Trophoblast cell (in vitro differentiated cells and primary cell): ENCODE measurements around the gene RFX1.
"Not testable (repeated sequence)": the region's sequence is repeated elsewhere in the genome, so short reads cannot be mapped to it uniquely, and the experiment has no call there.

Experiments
- DNase-seq, 2 donors: peaks; one replicate each; pipeline ENCODE4 v3.0.0-alpha.2; 2016
- H2AFZ ChIP-seq: 2 replicates; pipeline ENCODE4 v1.6.1; 2013; ENCODE audit warnings: low read length, moderate library complexity, mild to moderate bottlenecking; ENCODE audit not compliant: insufficient read depth, poor library complexity
- H2AK5ac ChIP-seq: 2 replicates; pipeline ENCODE4 v1.6.1; 2013; ENCODE audit warnings: mild to moderate bottlenecking, low read length
- H2BK120ac ChIP-seq: 2 replicates; pipeline ENCODE4 v1.6.1; 2013; ENCODE audit warnings: low read length, mild to moderate bottlenecking, moderate library complexity; ENCODE audit not compliant: insufficient read depth, poor library complexity
- H2BK12ac ChIP-seq: 2 replicates; pipeline ENCODE4 v1.6.1; 2013; ENCODE audit warnings: mild to moderate bottlenecking, low read length, moderate library complexity
- H2BK5ac ChIP-seq: 2 replicates; pipeline ENCODE4 v1.6.1; 2013; ENCODE audit warnings: low read length, low read depth, moderate library complexity, mild to moderate bottlenecking; ENCODE audit not compliant: poor library complexity
- H3K14ac ChIP-seq: 2 replicates; pipeline ENCODE4 v1.6.1; 2013; ENCODE audit warnings: mild to moderate bottlenecking, low read length
- H3K18ac ChIP-seq: 2 replicates; pipeline ENCODE4 v1.6.1; 2013; ENCODE audit warnings: mild to moderate bottlenecking, low read length
- H3K23ac ChIP-seq: 2 replicates; pipeline ENCODE4 v1.6.1; 2013; ENCODE audit warnings: low read length
- H3K27ac ChIP-seq: 2 replicates; pipeline ENCODE4 v1.5.1; 2013; ENCODE audit warnings: low read depth, mild to moderate bottlenecking, inconsistent platforms, low read length, moderate library complexity
- H3K27me3 ChIP-seq: 2 replicates; pipeline ENCODE4 v1.6.1; 2013; ENCODE audit warnings: inconsistent platforms, mild to moderate bottlenecking, low read length, moderate library complexity; ENCODE audit not compliant: insufficient read depth
- H3K36me3 ChIP-seq, 2 experiments: 1 replicate in 1 of 2; 2 replicates in 1 of 2; pipeline ENCODE4 v1.6.1; 2013; ENCODE audit warnings: low read length in 2 of 2, mild to moderate bottlenecking in 2 of 2, moderate library complexity in 1 of 2; ENCODE audit not compliant: insufficient read depth in 2 of 2, control insufficient read depth in 1 of 2
- H3K4ac ChIP-seq: 2 replicates; pipeline ENCODE4 v1.6.1; 2013; ENCODE audit warnings: low read depth, mild to moderate bottlenecking, low read length, moderate library complexity
- H3K4me1 ChIP-seq, 2 experiments: 1 replicate in 1 of 2; 2 replicates in 1 of 2; pipeline ENCODE4 v1.6.1; 2013; ENCODE audit warnings: low read length in 2 of 2, mild to moderate bottlenecking in 2 of 2, moderate library complexity in 1 of 2; ENCODE audit not compliant: insufficient read depth in 2 of 2, control insufficient read depth in 1 of 2
- H3K4me2 ChIP-seq: 2 replicates; pipeline ENCODE4 v1.6.1; 2013; ENCODE audit warnings: inconsistent platforms, mild to moderate bottlenecking, low read length, moderate library complexity
- H3K4me3 ChIP-seq: 2 replicates; pipeline ENCODE4 v1.5.1; 2013; ENCODE audit warnings: mild to moderate bottlenecking, low read depth, low read length, inconsistent platforms
- H3K79me1 ChIP-seq: one replicate; pipeline ENCODE4 v1.6.1; 2013; ENCODE audit warnings: low read length
- H3K79me2 ChIP-seq: 2 replicates; pipeline ENCODE4 v1.6.1; 2013; ENCODE audit warnings: low read length, mild to moderate bottlenecking; ENCODE audit not compliant: control insufficient read depth, insufficient read depth, poor library complexity
- H3K9ac ChIP-seq: 2 replicates; pipeline ENCODE4 v1.6.1; 2013; ENCODE audit warnings: mild to moderate bottlenecking, low read length
- H3K9me3 ChIP-seq: 2 replicates; pipeline ENCODE4 v1.6.1; 2013; ENCODE audit warnings: low read depth, mild to moderate bottlenecking, control low read depth, inconsistent platforms, low read length; ENCODE audit not compliant: insufficient read depth
- H4K12ac ChIP-seq: 2 replicates; pipeline ENCODE4 v1.6.1; 2013; ENCODE audit warnings: low read depth, mild to moderate bottlenecking, low read length, moderate library complexity
- H4K8ac ChIP-seq: 2 replicates; pipeline ENCODE4 v1.6.1; 2013; ENCODE audit warnings: low read depth, mild to moderate bottlenecking, low read length, moderate library complexity
- H4K91ac ChIP-seq: one replicate; pipeline ENCODE4 v1.6.1; 2013; ENCODE audit warnings: low read depth, mild to moderate bottlenecking, low read length, moderate library complexity
- WGBS: extraction: QIAGEN DNeasy Blood & Tissue Kit; methylation state at CpG from one replicate; pipeline ENCODE4 v1.1.7; 2013; ENCODE audit warnings: missing lambda C conversion rate; ENCODE audit not compliant: insufficient read length, insufficient coverage; ENCODE audit errors: extremely low coverage; 5-methylcytosine and 5-hydroxymethylcytosine counted together

Gene RFX1

GRCh38 chr19:14042659-14043608, 36.8 kb upstream of the RFX1 start:
- not testable (repeated sequence) for H3K4ac ChIP-seq, H3K27me3 ChIP-seq, H3K23ac ChIP-seq, H3K36me3 ChIP-seq, H3K27ac ChIP-seq, H2BK5ac ChIP-seq, H3K14ac ChIP-seq, H3K9me3 ChIP-seq, H2BK12ac ChIP-seq, H3K4me3 ChIP-seq, H3K4me1 ChIP-seq, H2AK5ac ChIP-seq, H3K9ac ChIP-seq, H3K79me1 ChIP-seq, H3K18ac ChIP-seq, H3K4me2 ChIP-seq, H2BK120ac ChIP-seq, H4K12ac ChIP-seq, H2AFZ ChIP-seq, H3K79me2 ChIP-seq
- peak overlapping the region; percentile 6 for H4K8ac ChIP-seq
- H4K91ac ChIP-seq = peak overlapping the region; percentile 32
- DNase-seq = peak; percentile 80 to 81
- WGBS = no CpG with 5 or more reads among the region's 19 CpGs

GRCh38 chr19:14039181-14039580, 33.1 kb upstream of the RFX1 start:
- Histone ChIP-seq H3K14ac (no peak overlapping the region), H3K4me2 (no peak overlapping the region), H3K27ac (no peak overlapping the region), H3K27me3 (no peaks in the 10 kb centered on the region), H2BK5ac (no peak overlapping the region), H2AFZ (no peak overlapping the region), H3K9me3 (no peaks in the 10 kb centered on the region), H4K91ac (no peak overlapping the region), H2AK5ac (no peak overlapping the region), H3K23ac (no peak overlapping the region), H3K4me1 (no peaks in the 10 kb centered on the region), H3K36me3 (no peaks in the 10 kb centered on the region), H4K8ac (no peak overlapping the region), H3K18ac (no peak overlapping the region), H3K4ac (no peak overlapping the region), H2BK12ac (no peak overlapping the region), H2BK120ac (no peak overlapping the region), H4K12ac (no peak overlapping the region), H3K9ac (no peak overlapping the region), H3K79me2 (no peaks in the 10 kb centered on the region), H3K4me3 (no peak overlapping the region), H3K79me1 (no peaks in the 10 kb centered on the region)
- WGBS = no CpG with 5 or more reads among the region's 7 CpGs
- DNase-seq = no peak

- H4K8ac ChIP-seq = no peak overlapping the region
- H4K12ac ChIP-seq = no peak overlapping the region
- H3K9ac ChIP-seq = no peak overlapping the region
- H3K18ac ChIP-seq = no peak overlapping the region
- no peak overlapping the region for H2BK5ac ChIP-seq
- no CpG with 5 or more reads among the region's 7 CpGs for WGBS
- no peak overlapping the region for H3K23ac ChIP-seq
- H3K4me1 ChIP-seq = peaks cover 3% of the 10 kb centered on the region in 2 experiments
- no peak overlapping the region for H3K4ac ChIP-seq
- no peak overlapping the region for H3K27ac ChIP-seq
- no peak overlapping the region for H4K91ac ChIP-seq
- no peaks in the 10 kb centered on the region for H3K27me3 ChIP-seq
- no peaks in the 10 kb centered on the region for H3K9me3 ChIP-seq
- H2AK5ac ChIP-seq = no peak overlapping the region
- no peak overlapping the region for H2AFZ ChIP-seq
- H3K4me3 ChIP-seq = no peak overlapping the region
- no peak overlapping the region for H3K4me2 ChIP-seq
- H3K14ac ChIP-seq = no peak overlapping the region
- no peak overlapping the region for H2BK12ac ChIP-seq
- H3K79me2 ChIP-seq = peaks cover 3% of the 10 kb centered on the region
- H3K36me3 ChIP-seq = no peaks in the 10 kb centered on the region
- H2BK120ac ChIP-seq = no peak overlapping the region
- DNase-seq = peak in 1 of 2 donors; percentile 78
- peaks cover 7% of the 10 kb centered on the region for H3K79me1 ChIP-seq
These were observed 29.6 kb upstream of the RFX1 start for GRCh38 chr19:14035706-14036105.

- H3K9ac ChIP-seq, H3K79me1 ChIP-seq, H3K23ac ChIP-seq, H3K4ac ChIP-seq, H3K4me2 ChIP-seq, H2BK120ac ChIP-seq, H3K79me2 ChIP-seq, H2AFZ ChIP-seq, H2AK5ac ChIP-seq, H3K4me1 ChIP-seq, H4K12ac ChIP-seq, H4K8ac ChIP-seq, H2BK5ac ChIP-seq, H3K4me3 ChIP-seq, H2BK12ac ChIP-seq, H3K14ac ChIP-seq, H3K36me3 ChIP-seq, H3K9me3 ChIP-seq, H3K27ac ChIP-seq, H3K27me3 ChIP-seq, H3K18ac ChIP-seq, H4K91ac ChIP-seq: not testable (repeated sequence)
- no CpG with 5 or more reads among the region's 12 CpGs for WGBS
- DNase-seq = peak in 1 of 2 donors; percentile 70
These were observed 29.0 kb upstream of the RFX1 start for GRCh38 chr19:14035159-14035558.
